ENCODE results near the gene SYK.

Gene SYK

GRCh38 chr9:90847971-90848370, 46.4 kb downstream of the SYK start:
- H3K4me3 ChIP-seq (ENCODE audit: low read depth, low read length): no peak overlapping the region
- no peak for TF ChIP-seq CTCF (IDR thresholded peaks at IDR 0.05; ENCODE audit: borderline replicate concordance, insufficient read depth, low read depth, low read length)

GRCh38 chr9:90848866-90849265, 47.2 kb downstream of the SYK start:
- TF ChIP-seq CTCF (IDR thresholded peaks at IDR 0.05; ENCODE audit: borderline replicate concordance, insufficient read depth, low read depth, low read length): no peak
- H3K4me3 ChIP-seq (ENCODE audit: low read depth, low read length): no peak overlapping the region

DNA sequence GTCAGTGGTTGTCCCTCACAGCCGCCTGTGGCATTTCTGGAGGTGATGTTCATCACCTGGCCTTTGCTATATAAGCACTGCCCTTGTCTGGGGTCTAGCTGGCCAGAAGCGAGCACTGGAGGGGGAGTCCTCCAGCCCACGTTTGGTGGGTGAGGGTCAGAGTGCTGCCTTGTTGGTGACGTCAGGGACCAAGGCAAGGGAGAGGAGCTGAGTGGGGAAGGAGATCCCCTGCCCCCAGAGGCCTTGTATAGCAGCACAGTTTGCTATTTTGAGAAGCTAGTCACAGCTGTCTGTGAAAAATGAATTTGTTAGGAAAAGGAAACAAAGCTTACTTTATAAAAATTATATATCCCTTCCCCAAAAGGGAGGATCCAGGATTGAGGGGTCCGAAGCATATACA, 49.8 kb downstream of the SYK start:
- H3K4me3 ChIP-seq (ENCODE audit: low read depth, low read length): no peak overlapping the region
- no peak for TF ChIP-seq CTCF (IDR thresholded peaks at IDR 0.05; ENCODE audit: borderline replicate concordance, insufficient read depth, low read depth, low read length)

DNA sequence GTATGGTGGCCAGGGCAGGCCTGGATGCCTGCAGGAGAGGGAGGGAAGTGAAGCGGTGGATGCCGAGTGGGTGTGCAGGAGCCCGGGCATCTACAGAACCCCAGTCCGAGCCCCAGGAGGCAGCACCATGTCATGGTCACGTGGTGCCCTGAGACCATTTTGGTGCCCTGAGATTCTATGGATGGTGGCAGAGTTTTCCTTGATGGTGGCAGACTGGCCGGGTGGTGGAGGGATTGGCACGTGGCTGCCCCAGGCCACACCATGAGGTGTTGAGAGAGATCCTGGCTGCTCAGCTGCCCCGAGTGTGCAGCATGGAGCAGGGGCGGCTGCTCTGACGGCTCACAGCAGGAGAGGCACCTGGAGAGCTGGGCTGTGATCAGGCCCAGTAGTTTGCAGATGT, 52.3 kb downstream of the SYK start:
- H3K4me3 ChIP-seq (ENCODE audit: low read depth, low read length): no peak overlapping the region
- no peak for TF ChIP-seq CTCF (IDR thresholded peaks at IDR 0.05; ENCODE audit: borderline replicate concordance, insufficient read depth, low read depth, low read length)

DNA sequence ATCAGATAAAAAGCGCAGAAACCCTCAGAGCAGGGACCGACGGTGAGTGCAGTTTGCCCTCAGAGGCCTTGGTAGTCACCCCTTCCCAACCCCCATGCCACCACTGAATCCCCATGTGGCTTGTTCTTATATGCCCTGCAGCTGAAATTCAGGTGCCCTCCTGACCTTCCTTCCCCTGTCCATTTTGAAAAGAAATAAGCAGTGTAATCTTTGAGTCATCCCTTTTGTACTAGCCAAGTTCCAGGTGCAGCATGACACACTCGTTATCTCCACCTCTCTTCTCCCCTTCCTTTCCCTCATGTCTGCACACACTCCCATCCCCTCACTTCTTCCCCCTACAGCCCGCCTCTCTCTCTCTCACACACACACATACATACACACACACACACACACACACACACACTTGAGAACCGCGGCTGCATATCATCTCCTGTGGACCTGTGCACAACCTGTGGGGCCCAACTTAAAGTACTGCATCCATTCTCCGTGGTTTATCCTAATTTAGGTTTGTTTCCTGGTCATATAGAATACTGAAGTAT, 53.1 kb downstream of the SYK start:
- H3K4me3 ChIP-seq (ENCODE audit: low read depth, low read length): no peak overlapping the region
- no peak for TF ChIP-seq CTCF (IDR thresholded peaks at IDR 0.05; ENCODE audit: borderline replicate concordance, insufficient read depth, low read depth, low read length)

GRCh38 chr9:90855208-90855902, 53.7 kb downstream of the SYK start:
- no peak overlapping the region for H3K4me3 ChIP-seq (ENCODE audit: low read depth, low read length)
- TF ChIP-seq CTCF (IDR thresholded peaks at IDR 0.05; ENCODE audit: borderline replicate concordance, insufficient read depth, low read depth, low read length): no peak

GRCh38 chr9:90857091-90857490, 55.5 kb downstream of the SYK start:
- TF ChIP-seq CTCF (IDR thresholded peaks at IDR 0.05; ENCODE audit: borderline replicate concordance, insufficient read depth, low read depth, low read length): no peak
- no peak overlapping the region for H3K4me3 ChIP-seq (ENCODE audit: low read depth, low read length)
